OCI-M1 (cell line): Measurements from ENCODE around the gene CLIP4.

ENCODE experiments used
- DNase-seq: peaks from one replicate; lab custom pipeline; 2025; lab: John Stamatoyannopoulos, UW

CLIP4 gene

GRCh38 chr2:29191817-29192216, 76.6 kb downstream of the CLIP4 start:
- DNase-seq: no peak

- DNase-seq: no peak
These were observed 77.3 kb downstream of the CLIP4 start for GRCh38 chr2:29192526-29192925.

- DNase-seq: no peak
These were observed 77.9 kb downstream of the CLIP4 start for GRCh38 chr2:29193111-29193510.

DNA sequence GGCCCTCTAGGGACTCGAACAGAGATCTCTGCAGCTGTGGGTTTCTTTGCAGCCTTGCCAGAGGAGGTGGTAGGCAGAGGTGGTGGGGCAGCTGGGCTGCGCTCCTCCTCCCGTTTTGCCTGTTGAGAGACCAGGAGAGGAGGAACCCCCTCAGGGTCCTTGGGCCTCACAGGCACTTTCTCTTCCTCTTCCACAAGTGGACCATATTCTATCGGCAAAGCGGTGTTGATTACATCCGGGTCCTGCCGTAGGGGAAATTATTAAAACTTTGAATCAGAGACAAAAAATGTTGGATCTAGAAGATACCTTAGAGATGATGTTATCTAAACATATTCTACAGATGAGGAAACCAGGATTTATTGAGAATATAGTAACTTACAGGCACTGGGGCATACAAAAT, 78.5 kb downstream of the CLIP4 start:
- DNase-seq: no peak

DNA sequence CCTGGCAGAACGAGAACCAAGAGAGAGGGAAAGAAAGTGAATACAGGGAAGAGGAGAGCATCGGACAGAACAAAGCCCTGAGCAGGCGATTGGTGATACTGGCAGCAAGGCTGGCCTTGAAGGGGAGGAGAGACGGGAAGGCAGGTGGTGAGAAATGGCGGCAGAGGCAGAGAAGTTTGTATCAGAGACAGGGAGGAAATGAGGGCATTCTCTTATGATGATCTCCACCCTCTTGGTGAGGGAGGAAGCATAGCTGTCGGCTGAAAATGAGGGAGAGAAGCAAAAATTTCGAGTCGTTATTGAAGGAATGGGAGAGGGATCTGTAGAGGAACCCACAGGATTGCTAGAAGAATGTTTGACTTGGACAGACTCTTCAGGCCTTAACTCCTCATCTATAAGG, 80.6 kb downstream of the CLIP4 start:
- no peak for DNase-seq

GRCh38 chr2:29196792-29197788, 81.9 kb downstream of the CLIP4 start:
- DNase-seq: peak; percentile 69

DNA sequence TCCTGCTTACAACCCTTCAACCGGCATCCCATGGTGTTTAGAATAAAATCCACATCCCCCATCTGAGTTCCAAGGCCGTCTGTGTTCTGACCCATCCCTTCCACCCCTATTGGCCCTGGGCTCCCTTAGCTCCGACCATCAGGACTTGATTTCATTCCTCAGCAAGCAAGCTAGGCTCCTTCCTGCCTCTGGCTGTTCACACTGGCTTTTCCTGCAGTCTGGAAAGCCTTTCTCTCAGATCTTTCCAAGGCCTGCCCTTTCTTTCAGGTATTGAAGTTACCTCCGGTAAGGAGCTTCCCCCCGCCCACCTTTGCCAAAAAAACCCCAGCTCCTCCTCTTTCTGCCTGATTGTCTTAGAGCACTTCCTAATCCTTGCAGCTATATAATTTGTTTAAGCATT, 86.8 kb downstream of the CLIP4 start:
- no peak for DNase-seq

DNA sequence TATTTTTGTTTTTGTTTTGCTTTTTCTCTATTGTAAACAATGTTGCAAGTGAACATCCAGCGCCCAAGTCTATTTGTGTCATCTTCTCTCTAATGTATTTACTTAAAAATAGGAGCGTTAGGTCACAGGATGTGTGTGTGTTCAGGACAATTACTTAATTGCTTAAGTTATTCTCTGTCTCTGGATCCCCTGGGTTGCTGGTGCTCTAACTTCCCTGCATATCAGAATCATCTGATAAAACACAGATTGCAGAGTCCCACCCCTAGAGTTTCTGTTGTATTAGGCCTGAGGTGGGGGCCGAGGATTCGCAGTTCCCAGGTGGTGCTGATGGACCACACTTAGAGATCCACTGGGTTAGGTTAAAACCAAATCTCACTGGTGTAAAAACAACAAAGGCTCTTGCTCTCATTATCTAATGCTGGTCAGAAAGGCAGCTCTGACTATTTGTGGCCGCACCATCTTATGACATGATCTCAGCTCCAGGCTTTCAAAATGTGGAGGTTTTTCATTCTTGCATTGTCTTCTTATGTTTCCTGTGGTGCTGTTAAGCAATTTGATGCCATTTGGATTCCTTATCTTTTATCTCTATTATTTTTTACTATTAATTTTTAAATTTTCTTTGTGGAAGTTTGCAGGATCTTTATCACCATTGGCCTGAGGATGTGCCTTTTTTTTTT, 87.7 kb downstream of the CLIP4 start:
- DNase-seq: no peak

DNA sequence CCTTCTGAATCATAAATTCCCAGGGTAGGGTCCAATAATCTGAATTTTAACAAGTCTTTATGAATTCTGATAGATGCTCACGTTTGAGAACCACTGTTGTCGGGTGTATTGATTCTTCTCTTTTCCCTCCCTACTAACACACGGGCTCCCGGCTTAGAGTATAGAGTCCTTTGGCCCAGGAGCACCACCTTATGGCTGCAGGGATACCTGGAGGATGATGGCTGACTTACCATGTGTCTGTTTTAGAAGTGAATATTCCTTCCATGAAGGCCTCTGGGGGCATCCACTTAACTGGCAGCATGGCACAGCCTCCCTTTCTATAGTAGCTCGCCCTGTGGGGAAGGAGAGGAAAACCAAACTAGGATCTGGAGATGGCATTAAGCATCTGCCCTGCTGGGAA, 91.7 kb downstream of the CLIP4 start:
- DNase-seq: no peak

GRCh38 chr2:29207352-29208148, 92.3 kb downstream of the CLIP4 start:
- no peak for DNase-seq

DNA sequence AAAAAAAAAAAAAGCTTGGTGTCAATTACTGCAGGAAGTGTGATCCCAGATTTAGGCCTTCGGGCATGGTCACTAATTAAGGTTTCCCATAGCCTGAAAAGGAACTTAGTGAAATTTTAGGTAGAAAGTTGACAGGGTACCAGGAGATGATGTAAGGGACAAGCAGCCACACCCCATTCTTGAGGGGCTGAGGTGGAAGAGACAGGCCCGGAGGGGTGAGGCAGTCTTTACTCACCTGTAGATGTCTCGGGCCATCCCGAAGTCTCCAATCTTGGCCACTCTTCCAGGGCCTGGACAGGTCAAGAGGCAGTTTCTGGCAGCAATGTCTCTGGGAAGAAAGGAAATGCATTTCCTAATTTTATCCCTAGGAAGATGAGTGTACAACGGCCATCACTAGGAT, 94.3 kb downstream of the CLIP4 start:
- DNase-seq: no peak

- DNase-seq: no peak
These were observed 96.8 kb downstream of the CLIP4 start for GRCh38 chr2:29212009-29212408.

DNA sequence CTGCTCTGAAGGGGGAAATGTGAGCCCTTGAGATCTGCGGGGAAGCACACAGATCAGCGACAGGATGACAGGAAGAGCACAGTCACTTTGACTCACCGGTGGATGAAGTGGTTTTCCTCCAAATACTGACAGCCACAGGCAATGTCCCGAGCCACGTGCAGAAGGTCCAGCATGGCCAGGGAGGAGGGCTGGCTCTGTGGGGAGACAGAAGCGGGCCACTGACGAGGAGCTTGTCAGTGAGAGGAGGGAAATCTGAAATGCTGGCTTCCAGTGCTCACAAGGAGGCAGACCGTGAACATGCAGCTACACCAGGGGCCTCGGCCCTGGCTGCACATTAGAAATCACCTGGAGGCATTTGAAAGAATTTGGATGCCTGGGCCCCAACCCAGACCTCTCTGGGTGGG, 98.7 kb downstream of the CLIP4 start:
- no peak for DNase-seq

DNA sequence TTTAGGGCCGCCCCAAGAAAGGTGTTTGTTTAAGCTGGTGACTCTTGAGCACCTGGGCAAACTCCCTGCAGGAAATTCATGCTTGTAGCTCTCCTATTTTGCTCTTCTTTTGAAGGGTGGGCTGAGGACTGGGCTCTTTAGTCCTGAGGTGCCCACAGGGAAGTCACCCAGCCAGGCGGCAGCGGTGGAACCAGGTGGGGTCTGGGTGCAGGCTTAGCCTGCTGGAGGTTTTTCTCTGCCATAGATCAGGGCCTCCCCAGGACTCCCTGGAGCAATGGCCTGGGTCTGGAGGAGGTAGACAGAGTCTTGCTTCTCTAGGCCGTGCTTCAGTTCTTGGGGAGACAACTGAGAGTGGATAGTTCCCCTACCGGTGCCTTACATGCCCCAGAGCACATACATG, 99.9 kb downstream of the CLIP4 start:
- no peak for DNase-seq

- DNase-seq: no peak
These were observed 100.8 kb downstream of the CLIP4 start for GRCh38 chr2:29215739-29216608.

GRCh38 chr2:29216609-29216909, 101.3 kb downstream of the CLIP4 start:
- DNase-seq: no peak

GRCh38 chr2:29218071-29218470, 102.9 kb downstream of the CLIP4 start:
- DNase-seq: no peak

- DNase-seq: no peak
These were observed 103.4 kb downstream of the CLIP4 start for GRCh38 chr2:29218550-29219125.

GRCh38 chr2:29219374-29219773, 104.2 kb downstream of the CLIP4 start:
- DNase-seq: no peak

DNA sequence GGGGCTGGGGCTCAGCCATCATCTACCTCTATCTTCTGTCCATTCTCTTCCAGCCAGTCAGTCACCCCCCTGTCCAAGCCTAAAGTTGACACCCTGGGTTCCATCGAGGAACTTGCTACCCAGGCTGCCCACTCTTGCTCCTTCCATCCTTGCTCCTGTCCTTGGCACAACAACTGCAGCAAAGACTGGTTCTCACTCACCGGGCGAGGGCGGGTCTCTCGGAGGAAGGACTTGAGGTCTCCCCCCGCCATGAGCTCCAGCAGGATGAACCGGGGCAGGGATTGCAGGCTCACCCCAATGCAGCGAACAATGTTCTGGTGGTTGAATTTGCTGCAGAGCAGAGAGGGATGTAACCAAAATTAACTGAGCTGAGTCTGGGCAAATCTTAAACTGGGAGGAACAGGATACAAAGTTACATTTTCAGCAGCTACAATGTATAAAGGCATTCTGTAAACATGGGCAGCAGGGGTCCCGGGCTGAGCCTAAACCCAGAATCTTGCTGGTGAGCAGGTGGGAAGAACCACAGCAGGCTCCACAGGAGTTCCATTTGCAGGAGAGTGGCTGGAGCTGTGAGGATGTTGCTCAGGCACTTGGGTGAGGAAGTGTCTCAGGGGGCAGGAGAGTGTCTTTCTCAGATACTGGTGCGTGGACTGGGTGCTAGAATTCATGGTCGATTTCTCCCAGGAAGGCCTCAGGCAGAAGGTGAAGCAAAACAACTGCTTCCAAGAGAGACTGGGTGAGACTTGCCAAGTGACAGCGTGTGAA, 105.5 kb downstream of the CLIP4 start:
- DNase-seq: no peak
